Measurements from ENCODE around the gene SDK1.

The SDK1 gene

GRCh38 chr7:4191525-4191924, 890.5 kb downstream of the SDK1 start:
- DNase-seq (ENCODE audit: low read depth, low spot score) = no peak

- DNase-seq (ENCODE audit: low read depth, low spot score) = no peak
These were observed 894.6 kb downstream of the SDK1 start for GRCh38 chr7:4195660-4196059.

DNA sequence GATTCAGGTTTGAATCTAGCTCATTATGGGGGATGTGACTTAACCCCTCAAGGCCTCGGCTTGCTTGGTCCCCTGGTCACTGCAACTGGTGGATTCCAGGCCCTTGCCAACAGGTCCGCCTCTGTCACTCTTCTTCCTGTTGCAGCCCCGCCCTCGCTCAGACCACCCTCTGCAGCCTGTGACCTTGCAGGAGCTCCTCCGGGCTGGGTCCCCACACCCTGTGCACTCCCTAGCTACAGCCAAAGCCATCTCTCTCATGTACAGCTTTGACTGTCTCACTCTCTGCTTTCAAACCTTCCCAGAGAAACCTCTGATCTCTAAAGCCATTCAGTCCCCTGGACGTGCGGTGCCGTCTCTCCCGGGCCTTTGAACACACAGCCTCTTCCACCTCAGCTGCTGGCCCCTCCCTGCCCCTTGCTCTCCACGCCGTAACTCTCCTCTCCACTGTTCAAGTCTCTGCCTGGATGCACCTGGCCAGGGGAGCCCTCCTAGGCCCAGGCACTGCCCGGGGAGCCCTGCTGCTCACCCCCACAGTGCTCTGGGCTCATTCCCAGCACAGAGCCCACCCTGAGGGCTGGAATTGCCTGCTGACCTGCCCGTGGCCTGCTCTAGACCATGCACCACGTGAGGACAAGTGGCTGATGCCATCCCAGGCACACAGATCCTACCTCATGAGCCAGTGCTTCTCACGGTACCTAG, 895.2 kb downstream of the SDK1 start:
- no peak for DNase-seq (ENCODE audit: low read depth, low spot score)

GRCh38 chr7:4198301-4198700, 897.2 kb downstream of the SDK1 start:
- DNase-seq (ENCODE audit: low read depth, low spot score) = no peak

DNA sequence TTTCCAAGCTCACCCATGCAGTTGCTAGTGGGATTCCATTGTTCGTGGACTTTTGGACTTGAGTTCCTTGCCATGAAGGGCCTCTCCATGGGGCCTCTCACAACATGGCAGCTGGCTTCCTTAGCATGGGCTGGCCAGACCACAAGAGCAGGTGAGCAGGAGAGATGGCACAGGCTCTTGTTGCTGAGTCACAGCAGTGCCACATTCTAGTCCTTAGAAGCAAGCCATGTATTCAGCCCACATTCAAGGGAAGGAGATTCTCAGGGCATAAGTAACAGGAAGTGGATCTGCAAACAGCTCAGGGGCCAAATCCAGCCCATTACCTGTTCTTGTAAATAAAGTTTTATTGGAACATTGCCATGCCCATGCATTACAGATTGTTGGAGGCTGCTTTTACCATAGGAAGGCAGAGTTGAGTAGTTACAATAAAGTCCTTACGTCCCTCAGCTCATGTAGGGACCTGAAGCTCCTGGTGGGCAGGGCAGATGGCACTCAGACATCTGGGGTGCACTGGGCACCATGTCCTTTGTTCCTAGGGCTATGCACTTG, 899.6 kb downstream of the SDK1 start:
- DNase-seq (ENCODE audit: low read depth, low spot score) = no peak

- DNase-seq (ENCODE audit: low read depth, low spot score) = no peak
These were observed 900.5 kb downstream of the SDK1 start for GRCh38 chr7:4201566-4201965.

- no peak for DNase-seq (ENCODE audit: low read depth, low spot score)
These were observed 901.2 kb downstream of the SDK1 start for GRCh38 chr7:4202154-4202736.

GRCh38 chr7:4202954-4203353, 901.9 kb downstream of the SDK1 start:
- DNase-seq (ENCODE audit: low read depth, low spot score) = no peak

GRCh38 chr7:4203626-4204512, 902.8 kb downstream of the SDK1 start:
- no peak for DNase-seq (ENCODE audit: low read depth, low spot score)

GRCh38 chr7:4204513-4205165, 903.6 kb downstream of the SDK1 start:
- DNase-seq (ENCODE audit: low read depth, low spot score) = peak; percentile 79

GRCh38 chr7:4205828-4206227, 904.8 kb downstream of the SDK1 start:
- DNase-seq (ENCODE audit: low read depth, low spot score) = no peak

DNA sequence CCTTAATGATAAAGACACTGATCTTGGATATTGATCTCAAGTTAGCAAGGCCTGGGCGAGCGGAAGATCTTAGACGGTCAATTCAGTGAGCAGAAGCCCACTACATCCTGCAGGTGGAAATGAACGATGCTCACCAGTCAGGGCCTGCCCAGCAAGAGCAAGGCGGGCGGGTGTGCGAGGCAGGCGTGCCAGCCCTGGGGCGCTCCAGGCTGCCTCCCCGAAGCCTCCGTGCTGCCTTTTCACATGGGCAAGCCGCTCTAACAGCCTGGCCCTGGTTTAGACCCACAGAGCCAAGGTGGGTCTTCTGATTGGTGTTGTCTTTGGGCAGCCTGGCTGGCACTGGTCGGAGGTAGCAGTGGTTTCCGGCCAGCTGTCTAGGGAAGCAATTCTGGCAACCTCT, 906.0 kb downstream of the SDK1 start:
- DNase-seq (ENCODE audit: low read depth, low spot score) = no peak

GRCh38 chr7:4208086-4208485, 907.0 kb downstream of the SDK1 start:
- no peak for DNase-seq (ENCODE audit: low read depth, low spot score)

- DNase-seq (ENCODE audit: low read depth, low spot score) = no peak
These were observed 907.5 kb downstream of the SDK1 start for GRCh38 chr7:4208586-4208985.

DNA sequence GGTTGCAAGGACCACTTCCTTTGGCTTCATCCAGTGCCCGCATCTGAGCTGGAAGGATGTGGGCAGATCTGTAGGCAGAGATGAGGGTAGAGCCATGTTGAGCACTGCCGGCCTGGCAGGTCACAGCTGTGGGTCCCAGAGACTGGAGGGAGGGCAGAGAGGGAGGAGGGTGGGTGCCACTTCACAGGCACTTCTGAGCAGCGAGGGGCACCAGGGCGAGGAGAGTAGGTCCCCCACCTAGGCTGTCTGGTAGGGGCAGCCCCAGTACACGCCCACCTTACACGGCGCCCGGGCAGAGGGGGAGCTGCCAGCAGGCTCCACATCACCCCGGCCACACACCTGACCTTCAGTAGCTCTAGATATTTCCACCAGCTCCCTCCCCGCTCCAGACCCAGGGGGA, 908.1 kb downstream of the SDK1 start:
- DNase-seq (ENCODE audit: low read depth, low spot score) = no peak

GRCh38 chr7:4209966-4210365, 908.9 kb downstream of the SDK1 start:
- DNase-seq (ENCODE audit: low read depth, low spot score) = no peak

DNA sequence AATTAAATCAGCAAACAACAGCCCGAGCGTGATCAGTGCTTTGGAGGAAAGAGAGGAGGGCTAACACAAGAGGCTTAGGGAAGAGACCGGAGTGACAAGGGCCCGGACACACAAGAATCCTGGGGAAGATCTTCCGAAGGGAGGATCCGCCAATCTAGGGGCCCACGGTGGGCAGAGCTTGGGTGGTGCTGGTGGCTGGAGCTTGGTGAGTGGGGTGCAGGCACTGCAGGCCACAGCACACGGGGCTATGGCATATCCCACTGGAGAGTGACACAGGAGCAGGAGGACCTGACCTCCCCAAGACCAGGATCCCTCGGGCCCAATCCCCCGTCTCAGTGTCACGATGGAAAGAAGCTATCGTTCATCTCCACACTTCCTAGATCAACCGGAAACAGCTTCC, 909.8 kb downstream of the SDK1 start:
- DNase-seq (ENCODE audit: low read depth, low spot score) = no peak

DNA sequence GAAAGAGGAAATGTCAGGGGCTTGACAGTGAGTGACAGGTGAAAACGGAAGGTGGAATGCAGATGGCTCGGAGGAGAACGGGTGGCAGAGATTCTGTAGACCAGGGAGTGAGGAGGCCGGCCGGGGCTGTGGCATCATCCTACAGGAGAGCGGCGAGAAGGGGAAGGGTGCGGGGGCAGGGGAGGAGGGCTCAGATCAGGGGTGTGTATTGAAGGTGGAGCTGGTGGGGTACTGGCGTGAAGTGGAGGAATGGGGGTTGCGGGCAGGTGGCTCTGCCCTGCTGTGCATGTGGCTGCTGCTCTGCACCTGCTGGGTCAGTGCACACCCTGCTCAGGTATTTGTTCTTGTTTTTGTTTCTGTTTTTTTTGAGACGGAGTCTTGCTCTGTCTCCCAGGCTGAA, 910.2 kb downstream of the SDK1 start:
- DNase-seq (ENCODE audit: low read depth, low spot score) = no peak

DNA sequence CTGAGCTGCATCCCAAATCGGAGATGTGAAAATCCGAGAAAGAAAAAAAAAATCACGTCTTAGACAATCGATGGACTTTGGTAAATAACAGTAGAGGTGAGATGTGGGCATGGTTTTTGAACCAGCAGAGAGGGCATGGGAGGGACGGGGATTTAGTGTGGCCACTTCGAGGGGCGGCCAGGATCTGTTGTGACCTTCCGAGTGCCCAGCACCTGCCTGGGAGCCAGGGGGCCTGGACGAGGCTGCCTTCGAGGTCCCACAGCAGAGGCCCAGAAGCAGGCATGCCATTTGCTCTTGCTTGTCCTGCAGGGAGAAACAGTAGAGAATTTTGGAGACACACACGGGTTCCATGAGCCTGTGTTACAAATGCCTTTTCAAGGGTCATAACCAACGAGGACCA, 911.3 kb downstream of the SDK1 start:
- no peak for DNase-seq (ENCODE audit: low read depth, low spot score)

DNA sequence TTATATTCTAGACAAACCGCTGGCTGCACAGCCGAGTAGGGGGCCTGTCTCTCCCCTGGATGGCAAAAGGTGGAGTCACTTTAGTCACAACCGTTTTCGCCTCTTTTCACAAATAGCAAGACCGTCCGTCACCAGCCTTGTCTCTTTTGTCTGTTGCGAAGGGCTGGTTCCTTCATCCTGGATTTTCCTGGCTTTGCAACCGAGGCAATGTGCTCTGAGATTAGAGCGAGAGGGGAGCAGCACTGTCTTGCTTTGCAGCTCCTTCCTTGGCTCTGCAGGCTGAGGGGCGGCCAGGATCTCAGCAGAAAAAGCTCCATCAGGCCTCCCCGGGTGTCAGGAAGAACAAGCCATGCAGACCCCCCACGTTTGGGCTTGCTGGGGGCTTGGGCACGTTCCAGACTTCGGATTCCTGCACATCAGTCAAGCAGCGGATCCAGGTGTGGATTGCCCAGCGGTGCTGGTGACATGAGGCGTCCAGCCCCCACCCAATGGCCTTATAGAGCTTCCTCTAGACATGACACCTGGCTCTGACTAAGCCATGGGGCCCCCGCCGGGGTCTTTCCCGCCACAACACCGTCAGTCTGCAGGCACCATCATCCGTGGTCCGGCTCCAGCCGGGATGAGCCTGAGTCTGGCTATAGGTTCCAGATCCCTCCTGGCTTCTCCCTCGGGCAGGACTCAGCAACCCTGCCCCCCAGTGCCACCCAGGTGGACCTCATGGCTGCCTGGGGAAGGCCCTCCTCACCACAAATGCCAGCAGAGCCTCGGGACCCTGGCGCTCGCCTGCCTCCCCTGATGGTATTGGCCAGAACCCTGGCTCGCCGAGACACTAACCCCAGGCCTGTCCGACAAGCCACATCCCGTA, 913.5 kb downstream of the SDK1 start:
- DNase-seq (ENCODE audit: low read depth, low spot score) = no peak

DNA sequence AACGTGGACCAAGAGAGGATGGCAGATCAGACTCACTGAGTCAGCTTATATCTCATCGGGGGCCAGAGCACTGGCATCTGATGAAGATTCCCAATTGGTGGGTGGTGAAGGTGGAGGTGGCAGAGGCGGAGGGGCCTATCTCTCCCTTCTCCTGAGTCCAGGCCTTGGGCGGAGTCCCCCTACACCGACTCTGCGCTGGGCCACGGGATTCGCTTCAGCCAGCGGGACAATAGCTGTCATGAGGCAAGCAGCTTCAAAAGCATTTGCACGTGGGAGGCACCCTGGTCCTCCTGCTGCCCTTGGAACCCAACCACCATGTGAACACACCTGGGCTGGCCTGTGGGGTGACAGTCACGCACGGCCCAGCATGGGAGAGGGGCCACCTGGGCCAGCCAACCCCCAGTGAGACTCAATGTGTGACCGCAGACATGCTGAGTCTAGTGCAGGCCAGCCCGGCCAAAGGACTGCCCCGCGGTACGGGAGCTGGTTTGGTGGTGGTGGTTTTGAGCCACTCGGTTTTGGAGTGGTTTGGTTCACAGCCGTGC, 914.2 kb downstream of the SDK1 start:
- no peak for DNase-seq (ENCODE audit: low read depth, low spot score)

Measured in astrocyte of the hippocampus (primary cell).